H1 (cell line): ENCODE data around the gene PSMB5. TPM values are rescaled to one million over a fixed set of nuclear protein-coding genes. Genes with fewer than 3 reads are reported as not detected.
A peak's percentile ranks its signal among the peaks of the same experiment; 100 is the strongest.

ENCODE experiments used
- ATF2 ChIP-seq: IDR thresholded peaks from 2 replicates; pipeline ENCODE4 v1.6.1; 2012; ENCODE audit warnings: low read length, inconsistent platforms
- CBX8 ChIP-seq: fragments of 300-800, 300-1000 bp; sonication (generic); IDR thresholded peaks from 2 replicates; pipeline ENCODE4 v1.7.1; 2016; ENCODE audit warnings: low read depth, low read length, borderline replicate concordance
- CEBPB ChIP-seq: IDR thresholded peaks from 2 replicates; pipeline ENCODE4 v1.6.1; 2012; ENCODE audit warnings: low read depth, low read length
- CTBP2 ChIP-seq: IDR thresholded peaks from 2 replicates; pipeline ENCODE4 v1.7.0; 2011; ENCODE audit warnings: borderline replicate concordance, mild to moderate bottlenecking, moderate library complexity, mixed read lengths, low read length; ENCODE audit not compliant: insufficient read depth, insufficient read length
- CTCF ChIP-seq, 3 experiments: IDR thresholded peaks; 1 replicate in 2 of 3; 2 replicates in 1 of 3; pipeline versions ENCODE4 v1.5.1 to v1.6.1; 2011; ENCODE audit warnings: low read length in 3 of 3, mild to moderate bottlenecking in 3 of 3, inconsistent platforms in 2 of 3, low read depth in 1 of 3, moderate library complexity in 1 of 3; ENCODE audit not compliant: insufficient read depth in 1 of 3; ENCODE audit errors: control extremely low read depth in 1 of 3
- EGR1 ChIP-seq: IDR thresholded peaks from 2 replicates; pipeline ENCODE4 v1.6.1; 2011; ENCODE audit warnings: low read depth, low read length, borderline replicate concordance
- EZH2 ChIP-seq: fragments of 200-600 bp; sonication (generic); IDR thresholded peaks from 2 replicates; pipeline ENCODE4 v1.7.1; 2012; ENCODE audit warnings: low read depth, mild to moderate bottlenecking, moderate library complexity, low read length, inconsistent platforms; ENCODE audit not compliant: severe bottlenecking
- FOSL1 ChIP-seq: IDR thresholded peaks from 2 replicates; pipeline ENCODE4 v1.6.1; 2011; ENCODE audit warnings: mild to moderate bottlenecking, low read depth, low read length, moderate library complexity; ENCODE audit not compliant: insufficient read depth
- HDAC2 ChIP-seq, 2 experiments: fragments of 300-600 bp in 1 of 2; sonication (generic) in 1 of 2; IDR thresholded peaks; 2 replicates each; pipeline ENCODE4 v1.6.1; 2011 to 2012; ENCODE audit warnings: low read depth in 2 of 2, low read length in 2 of 2, mild to moderate bottlenecking in 2 of 2, moderate library complexity in 2 of 2, borderline replicate concordance in 1 of 2, inconsistent platforms in 1 of 2
- HDAC6 ChIP-seq: IDR thresholded peaks from one replicate; pipeline ENCODE4 v1.7.1; 2012; ENCODE audit warnings: low read depth, mild to moderate bottlenecking, inconsistent platforms, low read length, moderate library complexity
- JUN ChIP-seq: IDR thresholded peaks from 2 replicates; pipeline ENCODE4 v1.6.1; 2011; ENCODE audit warnings: low read depth, mild to moderate bottlenecking, improper control_type of control experiment, low read length
- KDM5A ChIP-seq: fragments of 200-600 bp; IDR thresholded peaks from 2 replicates; pipeline ENCODE4 v1.7.1; 2012; ENCODE audit warnings: mild to moderate bottlenecking, low read length, inconsistent platforms, mixed read lengths
- NANOG ChIP-seq: IDR thresholded peaks from 2 replicates; pipeline ENCODE4 v1.6.1; 2011; ENCODE audit warnings: low read length, low read depth, mild to moderate bottlenecking, inconsistent platforms; ENCODE audit not compliant: insufficient read depth, poor library complexity, severe bottlenecking
- RBBP5 ChIP-seq: IDR thresholded peaks from 2 replicates; pipeline ENCODE4 v1.7.1; 2012; ENCODE audit warnings: low read depth, mild to moderate bottlenecking, inconsistent platforms, low read length, moderate library complexity, borderline replicate concordance
- RFX5 ChIP-seq: IDR thresholded peaks from 2 replicates; pipeline ENCODE4 v1.6.1; 2011; ENCODE audit warnings: low read depth, low read length, improper control_type of control experiment, borderline replicate concordance
- SAP30 ChIP-seq: fragments of 300-600 bp; sonication (generic); IDR thresholded peaks from 2 replicates; pipeline ENCODE4 v1.7.1; 2012; ENCODE audit warnings: low read length, moderate library complexity, mild to moderate bottlenecking, inconsistent platforms; ENCODE audit not compliant: insufficient read depth, insufficient replicate concordance
- SIRT6 ChIP-seq: IDR thresholded peaks from one replicate; pipeline ENCODE4 v1.7.1; 2012; ENCODE audit warnings: low read length, inconsistent platforms
- TAF1 ChIP-seq: IDR thresholded peaks from 2 replicates; pipeline ENCODE4 v1.6.1; 2011; ENCODE audit warnings: mild to moderate bottlenecking, low read depth, low read length
- TBP ChIP-seq: IDR thresholded peaks from 2 replicates; pipeline ENCODE4 v1.6.1; 2011; ENCODE audit warnings: low read depth, low read length, improper control_type of control experiment
- polyA plus RNA-seq, 7 experiments: library from polyadenylated mRNA; depleted of rRNA in 3 of 7; stranded (reverse) in 5 of 7; unstranded in 2 of 7; fragments of >200 nt in 5 of 7; fragments of 200-250 nt in 2 of 7; gene quantifications; 1 replicate in 5 of 7; 2 replicates in 1 of 7; 4 replicates in 1 of 7; pipeline versions ENCODE4 v1.2.1 to v1.2.3, GENCODE V29; 2011 to 2013; ENCODE audit warnings: missing spikeins in 2 of 7, mixed read lengths in 2 of 7
- total RNA-seq: library from RNA; stranded (reverse); fragmentation: NEBNext Ultra II Directional; extraction: Animal tissue kit (Norgen Biotek cat#: 25700); gene quantifications from 2 replicates; pipeline ENCODE4 v1.2.1, GENCODE V29; 2021

The PSMB5 gene
- total and polyA plus RNA-seq, 2 of the 8 experiments (the other 6 are each of a cell fraction or from before 2014, with no cell fraction given) = 254 to 510 TPM

GRCh38 chr14:23034498-23035302 lies at the start of gene PSMB5 (continued):
- TF ChIP-seq TBP (peak; percentile 77), FOSL1 (no peak), RBBP5 (no peak), SAP30 (peak; percentile 88), RFX5 (no peak), ATF2 (no peak), HDAC6 (no peak), EZH2 (no peak), TAF1 (peak; percentile 97), HDAC2 (IDR thresholded peaks at IDR 0.05; ENCODE audit: borderline replicate concordance in 1 of 2, low read depth in 2 of 2, low read length in 2 of 2) (no peak; a peak in 1 of 4 replicates), CEBPB (peak; percentile 96), JUN (no peak), KDM5A (peak; percentile 77), CBX8 (no peak), CTCF (IDR thresholded peaks at IDR 0.05; ENCODE audit: control extremely low read depth in 1 of 3, insufficient read depth in 1 of 3, low read depth in 1 of 3, low read length in 3 of 3) (no peak), EGR1 (no peak), CTBP2 (no peak), SIRT6 (no peak), NANOG (no peak)
